Lung microvascular endothelial cell (primary cell): Measurements from ENCODE around the gene EHMT1. TPM values are rescaled to one million over a fixed set of nuclear protein-coding genes. Genes with fewer than 3 reads are reported as not detected.
A peak's percentile ranks its signal among the peaks of the same experiment; 100 is the strongest.

Experiments used
- DNase-seq, 2 donors: peaks; one replicate each; pipeline versions ENCODE4 v3.0.0 to v3.0.0-alpha.2; 2010; ENCODE audit warnings: low read depth in 2 of 2
- total RNA-seq: library from RNA; depleted of rRNA; stranded (reverse); fragments of >200 nt; gene quantifications from 2 replicates; pipeline ENCODE4 v1.2.1, GENCODE V29; 2014

The EHMT1 gene
- total RNA-seq, 1 donor from 2014 or later = 46.2 TPM

GRCh38 chr9:137823986-137824771 lies 205.4 kb downstream of the EHMT1 start:
- DNase-seq = no peak

- no peak for DNase-seq
These were observed 206.7 kb downstream of the EHMT1 start for GRCh38 chr9:137825324-137825989.

DNA sequence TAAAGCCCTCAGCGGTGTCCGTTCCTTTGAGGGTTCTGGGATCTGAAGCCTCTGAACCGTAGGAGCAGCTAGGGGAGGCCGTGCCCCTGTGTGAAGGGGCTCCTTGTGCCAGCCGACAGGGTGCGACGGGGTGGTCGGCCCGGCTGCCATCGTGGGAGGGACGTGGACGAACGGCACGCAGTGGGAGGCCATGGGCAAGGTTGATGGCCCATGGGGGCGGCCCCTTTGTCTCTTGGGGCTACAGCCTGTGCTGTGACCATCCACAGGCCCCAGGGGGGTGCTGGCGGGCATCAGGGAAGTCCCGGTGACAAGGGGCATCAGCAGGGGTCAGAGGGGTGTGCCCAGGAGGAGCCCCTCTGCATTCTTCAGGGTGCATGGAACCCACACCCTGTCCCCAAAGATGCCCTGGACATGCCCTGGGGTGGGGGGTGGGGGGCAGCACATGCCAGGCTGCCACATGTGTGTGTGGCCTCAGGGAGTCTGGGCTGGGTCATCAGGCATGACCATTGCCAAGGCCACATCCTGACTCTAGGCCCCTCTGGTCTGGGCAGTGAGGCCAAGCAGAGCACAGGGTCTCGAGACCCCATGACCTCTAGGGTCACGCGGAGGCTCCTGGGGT lies 209.2 kb downstream of the EHMT1 start:
- DNase-seq = no peak

- DNase-seq = peak; percentile 27 to 35
These were observed 209.9 kb downstream of the EHMT1 start for GRCh38 chr9:137828527-137829259.

DNA sequence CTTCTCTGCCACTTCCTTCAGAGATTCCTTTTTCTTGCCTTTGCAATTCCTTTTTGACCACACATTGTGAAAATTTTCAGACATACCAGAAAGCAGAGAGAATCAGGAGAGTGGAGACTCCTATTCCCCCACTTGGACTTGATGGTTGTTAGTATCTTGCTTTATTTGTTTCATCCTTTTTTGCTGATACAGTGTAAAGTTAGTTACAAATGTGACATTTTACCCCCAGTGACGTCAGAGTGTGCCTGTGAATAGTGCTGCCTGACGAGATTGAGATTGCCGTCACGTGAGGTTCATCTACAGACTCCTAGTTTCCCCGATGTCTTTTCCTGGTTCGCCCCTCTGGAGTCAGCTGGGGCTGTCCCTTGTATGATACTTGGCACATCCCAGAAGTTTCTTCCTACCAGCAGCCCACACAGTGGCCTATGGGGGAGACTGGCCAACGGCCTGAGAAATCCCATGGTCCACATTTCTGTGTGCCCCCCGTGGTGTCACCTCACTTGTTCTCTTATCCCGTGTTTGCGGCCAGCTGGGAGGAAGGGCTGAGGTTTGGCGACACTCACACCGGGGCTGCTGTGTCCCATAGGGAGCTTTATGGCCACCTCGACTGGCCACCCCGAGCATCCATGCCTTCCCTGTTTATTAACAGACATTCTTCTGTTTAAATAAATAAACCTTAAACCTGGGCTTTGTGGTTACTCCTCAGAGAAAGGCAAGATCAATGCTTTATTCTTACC lies 210.6 kb downstream of the EHMT1 start:
- no peak for DNase-seq

GRCh38 chr9:137832191-137832700 lies 213.4 kb downstream of the EHMT1 start:
- DNase-seq = no peak

- no peak for DNase-seq
These were observed 214.2 kb downstream of the EHMT1 start for GRCh38 chr9:137832830-137833590.

- no peak for DNase-seq
These were observed 215.2 kb downstream of the EHMT1 start for GRCh38 chr9:137833721-137834613.

DNA sequence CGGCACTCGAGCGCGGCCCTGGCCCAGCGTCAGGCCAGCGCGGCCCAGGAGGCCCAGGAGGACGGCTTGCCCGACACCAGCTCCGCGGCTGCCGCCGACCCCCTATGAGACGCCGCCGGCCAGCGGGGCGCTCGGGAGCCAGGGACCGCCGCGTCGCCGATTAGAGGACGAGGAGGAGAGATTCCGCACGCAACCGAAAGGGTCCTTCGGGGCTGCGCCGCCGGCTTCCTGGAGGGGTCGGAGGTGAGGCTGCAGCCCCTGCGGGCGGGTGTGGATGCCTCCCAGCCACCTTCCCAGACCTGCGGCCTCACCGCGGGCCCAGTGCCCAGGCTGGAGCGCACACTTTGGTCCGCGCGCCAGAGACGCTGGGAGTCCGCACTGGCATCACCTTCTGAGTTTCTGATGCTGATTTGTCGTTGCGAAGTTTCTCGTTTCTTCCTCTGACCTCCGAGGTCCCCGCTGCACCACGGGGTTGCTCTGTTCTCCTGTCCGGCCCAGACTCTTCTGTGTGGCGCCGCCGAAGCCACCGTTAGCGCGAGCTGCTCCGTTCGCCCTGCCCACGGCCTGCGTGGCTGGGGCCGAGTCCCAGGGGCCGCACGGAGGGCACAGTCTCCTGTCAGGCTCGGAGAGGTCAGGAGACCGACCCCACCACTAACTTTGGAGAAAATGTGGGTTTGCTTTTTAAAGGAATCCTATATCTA lies 216.2 kb downstream of the EHMT1 start:
- no peak for DNase-seq

DNA sequence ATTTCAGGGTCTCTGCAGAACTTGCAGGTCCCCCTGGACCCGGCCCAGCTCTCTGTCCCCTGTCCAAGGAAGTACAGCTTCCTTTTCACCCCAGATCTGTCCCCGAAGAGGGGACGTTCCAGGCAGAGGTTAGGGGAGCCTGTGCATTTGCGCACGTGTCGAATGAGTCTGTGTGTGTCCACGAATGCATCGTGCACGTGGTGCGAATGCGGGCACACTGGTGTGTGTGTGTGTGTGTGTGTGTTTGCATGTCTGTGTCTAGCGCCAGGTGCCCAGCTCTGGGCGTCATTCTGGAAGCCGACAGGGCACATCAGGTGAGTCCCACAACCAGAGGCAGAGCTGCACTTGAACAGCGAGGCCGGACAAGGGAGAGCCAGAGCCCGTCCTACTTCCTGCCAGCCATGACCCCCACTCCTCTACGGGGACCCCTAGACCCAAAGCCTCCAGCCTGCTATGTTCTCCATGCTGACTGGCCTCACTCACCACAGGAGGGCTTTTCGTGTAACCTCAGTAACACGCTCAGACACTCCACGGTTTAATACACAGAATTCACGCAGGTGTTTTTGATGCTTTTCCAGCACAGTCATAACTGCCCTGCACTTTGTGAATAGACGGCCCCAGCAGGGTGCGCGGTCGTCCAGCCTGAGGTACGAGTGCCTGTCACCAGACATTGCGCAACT lies 217.5 kb downstream of the EHMT1 start:
- DNase-seq = no peak

DNA sequence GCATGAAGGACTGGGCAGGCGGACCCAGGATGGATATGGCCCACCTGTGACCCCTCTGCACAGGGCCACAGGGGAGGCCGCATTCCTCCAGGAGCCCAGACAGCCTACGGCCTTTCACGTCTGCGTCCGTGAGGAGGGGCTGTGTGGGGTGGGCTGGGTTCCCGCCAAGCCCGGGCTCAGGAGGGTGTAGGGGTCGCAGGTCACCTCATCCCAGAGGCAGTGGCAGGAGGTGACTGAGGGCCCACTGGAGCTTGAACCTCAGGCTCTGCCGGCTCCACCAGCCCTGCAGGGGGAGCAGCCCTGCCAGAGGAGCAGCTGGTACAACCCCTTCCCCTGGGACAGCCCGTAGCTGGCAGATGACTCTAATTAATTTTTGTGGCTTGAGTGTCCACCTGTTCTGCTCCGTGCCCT lies 218.0 kb downstream of the EHMT1 start:
- no peak for DNase-seq

DNA sequence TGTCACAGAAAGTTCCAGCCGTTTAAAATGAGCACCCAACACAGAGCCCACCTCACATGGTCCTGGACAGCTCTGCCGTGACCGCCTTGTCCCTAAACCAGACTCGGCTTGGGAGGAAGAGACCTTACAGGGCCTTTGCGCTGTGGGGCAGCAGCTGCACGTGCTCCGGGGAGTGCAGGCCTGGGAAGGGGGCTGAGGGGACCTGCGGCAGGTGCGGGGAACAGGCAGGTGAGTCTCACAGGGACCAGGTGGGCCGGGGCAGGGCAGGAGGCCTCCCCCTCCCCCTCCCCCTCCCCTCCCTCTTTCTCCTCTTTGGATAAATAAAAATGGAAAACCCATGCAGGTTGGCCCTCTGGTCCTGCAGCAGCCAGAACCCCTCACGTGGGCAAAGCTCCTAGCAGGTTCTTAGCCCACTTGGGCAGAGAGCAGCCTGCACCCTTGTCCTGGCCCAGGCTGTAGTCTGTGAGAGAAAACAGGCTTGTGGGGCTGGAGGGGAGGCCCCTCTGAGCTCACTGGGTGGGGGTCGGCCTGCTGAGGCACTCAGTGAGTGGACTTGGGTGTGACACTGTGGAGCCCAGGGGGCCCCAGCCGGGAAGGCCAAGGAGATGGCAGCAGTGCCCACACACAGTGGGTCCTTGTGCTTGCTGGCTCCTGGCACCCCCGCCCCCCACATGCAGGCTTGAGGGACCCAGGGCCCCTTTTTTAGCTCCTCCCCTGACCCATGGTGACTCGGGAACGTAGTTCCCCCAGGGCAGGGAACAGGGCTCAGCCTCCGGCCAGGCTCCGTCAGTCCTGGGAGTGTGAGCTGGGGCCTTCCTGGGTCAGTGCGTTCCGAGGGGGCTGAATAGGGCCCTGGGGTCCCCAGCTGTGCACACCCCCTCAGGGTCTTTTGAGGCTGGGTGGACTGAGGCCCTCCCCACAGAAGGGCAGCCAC lies 218.8 kb downstream of the EHMT1 start:
- DNase-seq = no peak

- no peak for DNase-seq
These were observed 219.8 kb downstream of the EHMT1 start for GRCh38 chr9:137838576-137838975.

GRCh38 chr9:137843355-137843754 lies 224.6 kb downstream of the EHMT1 start:
- DNase-seq = no peak

DNA sequence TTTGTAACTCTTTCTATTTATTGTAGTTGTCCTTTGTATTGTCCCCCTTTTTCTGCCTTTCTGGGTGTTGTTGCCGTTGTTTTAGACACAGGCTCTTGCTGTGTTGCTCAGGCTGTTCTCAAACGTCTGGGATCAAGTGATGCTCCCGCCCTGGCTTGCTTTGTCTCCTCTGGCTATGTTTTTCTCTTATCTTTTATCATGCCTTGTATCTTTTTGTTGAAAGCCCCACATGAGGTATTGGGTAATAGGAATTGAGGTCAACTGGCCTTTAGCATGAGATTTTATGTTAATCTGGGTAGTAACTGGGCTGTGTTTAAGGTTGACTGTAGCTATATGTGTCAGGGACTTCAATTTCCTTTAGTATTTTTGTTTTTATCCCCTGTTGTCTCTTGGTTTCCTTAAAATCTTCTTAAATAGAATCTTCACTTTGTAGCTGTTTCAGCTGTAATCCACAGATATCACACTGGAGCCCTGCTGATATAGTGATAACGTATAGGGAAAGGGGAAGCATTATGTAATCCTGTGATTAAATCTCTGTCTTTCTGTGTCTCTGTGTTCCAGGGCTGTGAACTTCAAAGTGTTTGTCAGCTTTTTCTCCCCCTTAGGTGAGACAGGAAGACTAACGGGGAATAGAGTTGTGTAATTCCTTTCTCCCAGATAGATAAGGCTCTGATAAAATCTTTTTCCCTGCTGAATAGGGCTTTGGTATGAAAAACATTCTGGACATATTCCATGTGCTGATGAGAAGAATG lies 232.9 kb downstream of the EHMT1 start:
- DNase-seq = no peak

DNA sequence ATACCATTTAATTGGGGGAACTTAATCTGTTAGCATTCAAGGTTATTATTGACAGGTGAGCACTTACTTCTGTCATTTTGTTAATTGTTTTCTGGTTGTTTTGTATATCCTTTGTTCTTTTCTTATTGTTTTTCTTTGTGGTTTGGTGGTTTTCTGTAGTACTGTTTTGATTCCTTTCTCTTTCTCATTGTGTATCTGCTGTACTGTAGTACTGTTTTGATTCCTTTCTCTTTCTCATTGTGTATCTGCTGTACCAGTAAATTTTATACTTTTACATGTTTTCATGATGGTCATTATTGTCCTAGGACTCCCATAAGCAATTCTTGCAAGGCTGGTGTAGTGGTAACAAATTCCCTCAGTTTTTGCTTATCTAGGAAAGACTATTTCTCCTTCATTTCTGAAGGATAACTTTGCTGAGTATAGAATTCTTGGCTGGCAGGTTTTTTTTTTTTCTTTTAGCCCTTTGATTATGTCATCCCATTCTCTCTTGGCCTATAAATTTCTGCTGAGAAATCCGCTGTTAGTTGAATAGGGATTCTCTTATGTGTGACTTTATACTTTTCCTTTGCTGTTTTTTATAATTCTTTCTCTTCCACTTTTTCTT lies 234.7 kb downstream of the EHMT1 start:
- no peak for DNase-seq
